HG02884 (cell line): ENCODE data around the gene SLC30A3.

Source experiments
- ATAC-seq: cut with Tn5 transposase; IDR thresholded peaks from one replicate; pipeline ENCODE4 v1.9.1; 2021; ENCODE audit warnings: mild to moderate bottlenecking, moderate library complexity; ENCODE audit not compliant: unreplicated experiment

The SLC30A3 gene

DNA sequence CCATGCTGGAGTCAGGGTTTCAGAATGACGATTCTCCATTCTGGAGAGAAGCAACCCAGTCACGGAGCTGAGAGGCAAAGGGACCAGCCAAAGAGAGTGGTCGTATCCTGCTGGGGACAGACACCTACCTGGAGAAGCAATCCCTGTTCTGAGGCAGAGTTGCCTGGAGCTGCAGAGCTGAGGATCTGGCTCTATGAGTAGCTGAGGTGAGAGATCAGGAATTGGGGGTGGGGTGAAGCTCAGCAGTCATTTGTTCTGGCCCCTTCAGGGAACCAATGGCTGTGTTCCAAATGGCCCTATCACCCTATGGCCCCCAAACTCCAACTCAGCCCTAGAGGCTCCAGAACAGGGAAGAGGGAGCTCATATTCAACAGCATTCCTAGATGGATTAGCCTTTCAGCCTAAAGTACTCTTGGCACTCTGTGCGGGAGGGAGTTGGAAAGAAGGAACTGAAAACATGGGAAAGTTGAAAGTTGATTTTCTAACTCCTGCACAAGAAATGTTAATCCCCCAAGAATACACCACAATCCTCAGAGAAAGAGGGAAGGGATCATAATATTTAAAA, 54.3 kb downstream of the SLC30A3 start:
- ATAC-seq: no peak

DNA sequence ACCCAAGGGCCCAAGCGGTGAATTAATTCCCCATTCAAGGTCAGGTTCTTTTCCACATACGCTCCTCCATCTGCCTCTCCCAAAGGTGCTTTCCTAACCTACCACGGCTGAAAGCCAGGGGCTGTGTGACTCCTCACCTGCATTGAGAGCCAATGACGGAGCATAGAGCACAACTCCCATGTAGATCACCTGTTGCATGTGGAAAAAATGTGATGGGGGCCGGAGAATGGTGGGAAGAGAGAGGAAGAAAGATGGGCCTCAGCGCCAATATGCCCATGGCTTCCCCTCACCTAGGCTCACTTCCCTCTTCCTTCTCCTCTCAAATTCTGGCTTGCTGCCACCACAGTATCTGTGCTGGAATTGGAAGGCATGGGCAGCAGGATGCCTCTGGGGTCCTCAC, 56.5 kb downstream of the SLC30A3 start:
- no peak for ATAC-seq

DNA sequence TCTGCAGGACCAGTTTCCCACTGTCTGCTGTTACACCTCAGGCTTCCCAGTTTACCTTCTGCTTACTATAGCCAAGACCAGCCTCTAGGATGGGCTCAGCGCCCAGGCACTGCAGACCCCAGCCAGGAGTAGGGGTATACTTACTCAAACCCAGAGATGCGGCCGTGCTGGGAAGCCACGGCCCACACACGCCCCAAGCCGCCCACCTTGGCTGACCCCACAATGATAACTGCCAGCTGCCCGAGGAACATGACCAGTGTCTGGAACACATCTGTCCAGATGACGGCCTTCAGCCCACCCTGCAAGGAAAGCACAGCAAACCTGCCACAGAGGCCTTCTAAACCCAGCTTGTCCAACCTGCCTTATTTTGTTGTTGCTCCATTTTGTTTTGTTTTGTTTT, 57.6 kb downstream of the SLC30A3 start:
- ATAC-seq: no peak

DNA sequence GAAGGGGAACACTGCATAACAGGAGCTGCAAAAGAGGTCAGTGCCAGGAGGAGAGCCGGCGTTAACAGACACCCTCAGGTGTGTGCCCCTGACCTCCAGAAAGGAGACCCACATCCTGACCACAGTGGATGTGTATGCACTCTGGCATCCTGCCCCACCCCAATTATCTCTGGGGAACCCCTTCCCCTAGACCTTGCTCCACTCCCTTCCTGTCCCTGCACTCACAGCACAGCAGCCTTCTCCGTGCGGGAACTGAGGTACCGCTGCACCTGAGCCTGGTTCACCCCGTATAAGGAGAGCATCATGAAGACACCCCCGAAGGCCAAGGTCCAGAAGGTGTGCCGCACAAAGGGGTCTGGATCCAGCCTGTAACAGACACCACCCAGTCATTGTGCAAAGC, 58.3 kb downstream of the SLC30A3 start:
- no peak for ATAC-seq

DNA sequence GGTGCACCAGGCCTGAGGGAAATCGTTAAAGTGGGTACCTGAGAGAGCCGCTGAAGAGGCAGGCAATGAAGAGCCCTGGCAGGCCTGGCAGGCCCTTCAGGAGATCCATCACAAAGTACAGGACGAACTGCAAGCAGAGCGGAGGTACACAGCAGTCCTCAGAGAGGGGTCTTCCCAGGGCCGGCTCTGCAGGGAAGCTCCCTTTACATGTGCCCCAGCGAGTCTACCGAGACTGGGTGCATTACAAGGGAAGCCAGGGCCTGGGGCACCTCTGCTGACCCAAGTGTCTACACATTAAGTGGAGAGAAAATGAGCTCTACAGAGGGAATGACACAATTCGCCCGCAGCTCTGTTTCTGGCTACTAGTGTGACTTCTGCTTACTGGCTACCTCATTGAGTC, 59.1 kb downstream of the SLC30A3 start:
- no peak for ATAC-seq
